ENCODE data around the gene MRGPRD.

- TF ChIP-seq CTCF (IDR thresholded peaks at IDR 0.05; ENCODE audit: borderline replicate concordance, extremely low read depth, low read length, poor library complexity, severe bottlenecking) (no peak), EZH2 (IDR thresholded peaks at IDR 0.05; ENCODE audit: borderline replicate concordance, low read depth, low read length, severe bottlenecking) (no peak)
Measured at GRCh38 chr11:68965901-68966853, 14.6 kb downstream of the MRGPRD start.
